GM12878 (cell line): ENCODE data around the gene CAMTA1. TPM values are rescaled to one million over a fixed set of nuclear protein-coding genes. Genes with fewer than 3 reads are reported as not detected.

Experiments
- ATAC-seq: fragments of 200-7000 bp; cut with Tn5 transposase; 3 replicates; pipeline ENCODE4 v1.9.1; 2020; ENCODE audit warnings: mild to moderate bottlenecking, moderate library complexity
- BruUV-seq: library from RNA; stranded (reverse); fragments of 400-500 nt; replicated peaks from 2 replicates; lab custom pipeline; 2021; lab: Mats Ljungman, UMichigan
- CTCF ChIA-PET: fragments of 300-600 bp; sonication (Branson Sonifier 250); formaldehyde crosslinking; extraction: SDS; loops from one replicate; lab custom pipeline; 2021; ENCODE audit warnings: inconsistent platforms; lab: Yijun Ruan, JAX
- POLR2A ChIA-PET: fragments of 350-600 bp; formaldehyde crosslinking; extraction: SDS; loops from one replicate; lab custom pipeline; 2021; ENCODE audit warnings: inconsistent platforms; lab: Charles Lee
- RAD21 ChIA-PET: fragments of 300-600 bp; sonication (Branson Sonifier 250); formaldehyde crosslinking; loops from one replicate; lab custom pipeline; 2023; ENCODE audit warnings: antibody characterized with exemption; ENCODE audit not compliant: unreplicated experiment; lab: Charles Lee
- SMC1A ChIA-PET: fragments of 300-600 bp; sonication (Branson Sonifier 250); formaldehyde crosslinking; loops from one replicate; lab custom pipeline; 2023; ENCODE audit not compliant: unreplicated experiment, uncharacterized antibody; lab: Charles Lee
- DNase-seq: peaks from one replicate; pipeline ENCODE4 v3.0.0-alpha.2; 2011; ENCODE audit warnings: low read depth, low spot score
- FAIRE-seq: peaks from 3 replicates; lab custom pipeline; 2011; peaks lifted over from hg19 to GRCh38; lab: Jason Lieb, UNC
- H2AFZ ChIP-seq: 2 replicates; pipeline ENCODE4 v1.6.0; 2011; ENCODE audit warnings: low read depth, low read length, control low read depth; ENCODE audit not compliant: control insufficient read depth
- H3K27ac ChIP-seq: 2 replicates; pipeline ENCODE4 v1.5.1; 2011; ENCODE audit warnings: control low read depth; ENCODE audit not compliant: control insufficient read depth, insufficient read depth
- H3K27me3 ChIP-seq, 2 experiments: replicated peaks in 1 of 2; 2 replicates each; pipeline versions ENCODE4 v1.6.0 to v1.6.1; 2011; ENCODE audit warnings: low read length in 1 of 2; ENCODE audit not compliant: control insufficient read depth in 2 of 2, insufficient read depth in 2 of 2
- H3K36me3 ChIP-seq, 2 experiments: 2 replicates each; pipeline ENCODE4 v1.5.1; 2011; ENCODE audit warnings: low read length in 1 of 2; ENCODE audit not compliant: control insufficient read depth in 2 of 2, insufficient read depth in 2 of 2
- H3K4me1 ChIP-seq: 2 replicates; pipeline ENCODE4 v1.6.1; 2011; ENCODE audit warnings: mild to moderate bottlenecking, low read length, moderate library complexity, mixed read lengths; ENCODE audit not compliant: control insufficient read depth, insufficient read depth
- H3K4me2 ChIP-seq: 2 replicates; pipeline ENCODE4 v1.6.0; 2011; ENCODE audit warnings: control low read depth; ENCODE audit not compliant: control insufficient read depth, insufficient read depth
- H3K4me3 ChIP-seq: fragments of 200-600 bp; sonication (generic); 2 replicates; pipeline ENCODE4 v1.5.1; 2016
- H3K79me2 ChIP-seq: 2 replicates; pipeline ENCODE4 v1.6.0; 2011; ENCODE audit warnings: low read length; ENCODE audit not compliant: control insufficient read depth, insufficient read depth
- H3K9ac ChIP-seq: 2 replicates; pipeline ENCODE4 v1.8.0; 2011; ENCODE audit warnings: low read length, control low read depth, mixed read lengths; ENCODE audit not compliant: control insufficient read depth, insufficient read depth
- H3K9me3 ChIP-seq: replicated peaks from 3 replicates; pipeline ENCODE4 v1.5.1; 2011; ENCODE audit warnings: mild to moderate bottlenecking, low read length; ENCODE audit not compliant: control insufficient read depth, insufficient read depth
- H4K20me1 ChIP-seq: 2 replicates; pipeline ENCODE4 v1.6.0; 2011; ENCODE audit not compliant: control insufficient read depth, insufficient read depth
- BMI1 ChIP-seq: fragments of 450-650 bp; IDR thresholded peaks from 2 replicates; pipeline ENCODE4 v1.6.1; 2016; ENCODE audit warnings: mild to moderate bottlenecking, moderate library complexity, borderline replicate concordance
- CTCF ChIP-seq, 3 experiments: IDR thresholded peaks in 2 of 3; conservative IDR thresholded peaks in 1 of 3; 2 replicates each; pipeline ENCODE4 v1.5.1; 2011; ENCODE audit warnings: low read depth in 3 of 3, low read length in 3 of 3, mild to moderate bottlenecking in 3 of 3, control low read depth in 2 of 3, moderate library complexity in 2 of 3, inconsistent platforms in 1 of 3, mixed read lengths in 1 of 3; ENCODE audit not compliant: control insufficient read depth in 2 of 3, insufficient read depth in 1 of 3; ENCODE audit errors: extremely low read depth in 1 of 3
- HCFC1 ChIP-seq: fragments of 150-350 bp; IDR thresholded peaks from 2 replicates; pipeline ENCODE4 v1.6.1; 2014; ENCODE audit warnings: low read length
- HDAC6 ChIP-seq: fragments of 200-600 bp; sonication (generic); IDR thresholded peaks from one replicate; pipeline ENCODE4 v1.8.0; 2017; ENCODE audit warnings: antibody characterized with exemption; ENCODE audit not compliant: unreplicated experiment
- HDGF ChIP-seq: fragments of 450-650 bp; IDR thresholded peaks from 2 replicates; pipeline ENCODE4 v1.6.1; 2016; ENCODE audit warnings: antibody characterized with exemption
- MLLT1 ChIP-seq: fragments of 450-650 bp; IDR thresholded peaks from 2 replicates; pipeline ENCODE4 v1.6.1; 2016; ENCODE audit warnings: mild to moderate bottlenecking
- NR2F1 ChIP-seq: fragments of 450-650 bp; conservative IDR thresholded peaks from 2 replicates; pipeline ENCODE4 v1.6.1; 2017; ENCODE audit warnings: mild to moderate bottlenecking
- RELA ChIP-seq: fragments of 450-650 bp; IDR thresholded peaks from 2 replicates; pipeline ENCODE4 v1.8.0; 2014; ENCODE audit warnings: borderline replicate concordance; ENCODE audit not compliant: partially characterized antibody
- SMAD5 ChIP-seq: IDR thresholded peaks from 2 replicates; pipeline ENCODE4 v1.6.1; 2016; ENCODE audit warnings: antibody characterized with exemption, low read depth
- SPI1 ChIP-seq: IDR thresholded peaks from 2 replicates; pipeline ENCODE4 v1.6.1; 2011; ENCODE audit warnings: low read depth, mild to moderate bottlenecking, low read length, moderate library complexity, borderline replicate concordance; ENCODE audit not compliant: insufficient read depth
- TCF3 ChIP-seq: IDR thresholded peaks from 2 replicates; pipeline ENCODE4 v1.6.1; 2012; ENCODE audit warnings: low read depth, mild to moderate bottlenecking, low read length, borderline replicate concordance; ENCODE audit not compliant: insufficient read depth
- ZNF24 ChIP-seq: fragments of 450-650 bp; IDR thresholded peaks from 2 replicates; pipeline ENCODE4 v1.6.1; 2017; ENCODE audit warnings: antibody characterized with exemption, mild to moderate bottlenecking
- ZNF622 ChIP-seq: fragments of 450-650 bp; IDR thresholded peaks from 2 replicates; pipeline ENCODE4 v1.6.1; 2017; ENCODE audit warnings: mild to moderate bottlenecking, inconsistent platforms
- WGBS: methylation state at CpG from one replicate; pipeline ENCODE4 v1.1.6; 2016; ENCODE audit warnings: low lambda C conversion rate; ENCODE audit not compliant: insufficient replicate concordance, insufficient coverage; ENCODE audit errors: missing lambda C conversion rate; 5-methylcytosine and 5-hydroxymethylcytosine counted together
- in situ Hi-C: fragments of 300-500 bp; cut with MboI; formaldehyde crosslinking; loops from 9 replicates; pipeline ENCODE4 v1.14.3; 2018; ENCODE audit warnings: mixed read lengths
- intact Hi-C: fragments of 100-400 bp; cut with micrococcal nuclease; formaldehyde crosslinking; loops from one replicate; pipeline ENCODE4 v1.14.2; 2022; ENCODE audit not compliant: unreplicated experiment
- polyA plus RNA-seq, 11 experiments: library from polyadenylated mRNA; depleted of rRNA in 4 of 11; unstranded in 6 of 11; stranded (reverse) in 5 of 11; fragments of >200 nt; fragmentation: Nextera tagmentation in 4 of 11; fragmentation: Illumina TruSeq in 1 of 11; extraction: Ambion mirVana in 4 of 11; extraction: Trizol in 1 of 11; gene quantifications; 1 replicate in 1 of 11; 2 replicates in 10 of 11; pipeline versions ENCODE4 v1.2.1 to v1.2.3, GENCODE V29; 2011 to 2016; ENCODE audit warnings: inconsistent platforms in 2 of 11, missing spikeins in 2 of 11, low read depth in 1 of 11
- total RNA-seq, 4 experiments: library from RNA; depleted of rRNA in 3 of 4; stranded (reverse); fragments of >200 nt in 3 of 4; fragmentation: Illumina TruSeq in 1 of 4; extraction: Trizol in 1 of 4; gene quantifications; 2 replicates each; pipeline versions ENCODE4 v1.2.1 to v1.2.3, GENCODE V29; 2013 to 2021

CAMTA1 gene
- total and polyA plus RNA-seq, 10 of the 15 experiments (the other 5 are each of a cell fraction or from before 2014, with no cell fraction given): 37.7 to 148 (median 76.4) TPM

GRCh38 chr1:7669559-7670311, 884.5 kb downstream of the CAMTA1 start (continued):
- TF ChIP-seq HDAC6: no peak
- TF ChIP-seq CTCF (IDR thresholded peaks at IDR 0.05 in 2 of 3, conservative IDR thresholded peaks at IDR 0.05 in 1 of 3; ENCODE audit: control insufficient read depth in 2 of 3, extremely low read depth in 1 of 3, insufficient read depth in 1 of 3, low read depth in 3 of 3, low read length in 3 of 3): peak; percentile 63 to 89 (median 71)
- no peak for TF ChIP-seq SPI1
- TF ChIP-seq HCFC1: no peak
- TF ChIP-seq, all 136 proteins: peak for 4

GRCh38 chr1:7670334-7671145, 885.3 kb downstream of the CAMTA1 start:
- no peaks in the 10 kb centered on the region for H3K9me3 ChIP-seq
- POLR2A ChIA-PET: no interaction called here
- no peaks in the 10 kb centered on the region for H3K4me1 ChIP-seq
- whole genome bisulfite sequencing: 17% methylated on average over 15 of the region's 15 CpGs
- no peak overlapping the region for H3K27ac ChIP-seq
- FAIRE-seq: no peak
- ATAC-seq: no peak
- SMC1A ChIA-PET: interaction anchor here (0.7 to 4.8 kb wide), 2 partner anchors 83 to 304 kb away, joined by 3 to 55 read pairs; no protein-coding TSS in a partner anchor
- intact Hi-C loops (no loop called here), in situ Hi-C loops (loop anchor here (5.0 kb wide), 2 partner anchors 77 to 232 kb away; no protein-coding TSS in a partner anchor)
- H3K27me3 ChIP-seq: peaks cover 0 to 2% of the 10 kb centered on the region in 2 experiments; a peak in 3 of 4 replicates
- DNase-seq: no peak
- H3K4me3 ChIP-seq: no peak overlapping the region
- no peaks in the 10 kb centered on the region for H3K36me3 ChIP-seq
- RAD21 ChIA-PET: interaction anchor here (1.3 to 5.2 kb wide), 3 partner anchors 83 to 234 kb away, joined by 3 to 45 read pairs (median 4); no protein-coding TSS in a partner anchor
- H3K9ac ChIP-seq: no peak overlapping the region
- H4K20me1 ChIP-seq: no peaks in the 10 kb centered on the region
- no peaks in the 10 kb centered on the region for H3K79me2 ChIP-seq
- H2AFZ ChIP-seq: no peak overlapping the region
- CTCF ChIA-PET: interaction anchor here (1.1 to 7.6 kb wide), 7 partner anchors 8 to 345 kb away, joined by 3 to 208 read pairs (median 4); no protein-coding TSS in a partner anchor
- no peak overlapping the region for H3K4me2 ChIP-seq
- no TSS peak for BruUV-seq
- TF ChIP-seq NR2F1 (no peak), TCF3 (no peak), SMAD5 (no peak), RELA (no peak), ZNF24 (no peak), MLLT1 (no peak), HDGF (no peak), BMI1 (no peak), ZNF622 (no peak), HDAC6 (no peak)
